Measurements from ENCODE around the gene ECM2.

Gene ECM2

DNA sequence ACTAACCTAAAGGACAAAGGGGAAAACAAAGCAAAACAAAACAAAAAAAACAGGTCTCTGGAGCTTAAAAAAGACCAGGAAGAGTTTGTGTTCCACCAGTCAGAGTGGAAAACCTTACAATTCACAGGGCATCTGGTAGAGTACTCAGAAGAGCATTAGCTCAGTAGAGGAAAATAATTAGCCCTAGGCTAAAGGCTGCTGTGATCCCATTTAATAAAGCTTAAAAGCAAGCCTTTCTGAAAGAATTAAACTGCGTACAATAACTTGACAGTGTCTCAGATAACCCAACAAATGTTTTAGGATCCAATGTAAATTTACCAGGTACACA lies 7.3 kb downstream of the ECM2 start:
- POLR2A ChIA-PET = no interaction called here
- WGBS (ENCODE audit: insufficient coverage) = 100% methylated on average over 1 of the region's 1 CpG
- no peak overlapping the region for H3K4me3 ChIP-seq (ENCODE audit: control insufficient read depth in 1 of 7, extremely low read depth in 1 of 7, insufficient read depth in 4 of 7, low read depth in 2 of 7, low read length in 6 of 7)
- no peak for DNase-seq
- no peaks in the 10 kb centered on the region for H3K36me3 ChIP-seq (ENCODE audit: control insufficient read depth in 4 of 4, insufficient read depth in 4 of 4, low read length in 3 of 4)
- CTCF ChIA-PET = interaction anchor here (1.2 kb wide), 1 partner anchor 10 kb away, joined by 4 read pairs; no protein-coding TSS in a partner anchor
- no peaks in the 10 kb centered on the region for H3K4me1 ChIP-seq (ENCODE audit: control extremely low read depth in 1 of 4, control insufficient read depth in 4 of 4, insufficient read depth in 4 of 4, low read length in 3 of 4)
- peaks cover 0 to 10% (median 2%) of the 10 kb centered on the region in 5 experiments for H3K9me3 ChIP-seq (ENCODE audit: control extremely low read depth in 1 of 5, control insufficient read depth in 4 of 5, insufficient read depth in 2 of 5, low read depth in 1 of 5, low read length in 4 of 5)
- H3K27me3 ChIP-seq (replicated peaks in 2 of 5; ENCODE audit: control insufficient read depth in 4 of 5, insufficient read depth in 5 of 5, low read length in 4 of 5) = no peaks in the 10 kb centered on the region
- H3K27ac ChIP-seq (ENCODE audit: insufficient read depth in 1 of 2, low read depth in 1 of 2, low read length in 2 of 2, poor library complexity in 1 of 2, severe bottlenecking in 2 of 2) = no peak overlapping the region

DNA sequence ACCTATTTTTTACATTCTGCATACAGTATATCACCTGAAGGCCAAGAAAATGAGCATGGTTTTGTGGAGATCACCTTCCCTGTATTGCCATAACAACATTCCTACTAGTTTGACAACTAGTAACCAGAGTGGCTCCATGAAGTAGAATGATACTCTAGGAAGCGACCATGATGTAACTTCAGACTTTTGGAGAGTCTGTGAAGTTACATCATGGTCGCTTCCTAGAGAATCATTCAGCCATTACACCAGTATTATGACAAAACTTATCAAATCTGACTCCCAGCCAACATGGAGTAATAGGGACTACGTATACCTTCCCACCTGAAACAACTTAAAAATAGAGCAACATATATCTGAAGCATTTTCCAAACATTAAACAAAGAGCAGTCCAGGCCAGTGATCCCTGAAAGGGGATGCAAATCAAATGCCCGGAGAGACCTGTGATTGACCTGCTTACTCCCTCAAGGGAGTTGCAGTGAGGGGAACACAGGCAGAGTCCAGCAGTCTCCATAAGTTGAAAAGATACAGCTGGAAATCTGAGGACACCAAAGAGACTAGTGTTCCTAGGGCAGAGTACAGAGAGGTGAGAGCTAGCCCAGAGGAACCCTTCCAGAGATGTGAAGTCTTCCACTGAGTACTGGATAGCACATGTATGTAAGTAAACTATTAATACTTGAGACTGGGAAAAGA lies 7.8 kb downstream of the ECM2 start:
- DNase-seq = no peak
- H3K27me3 ChIP-seq (replicated peaks in 2 of 5; ENCODE audit: control insufficient read depth in 4 of 5, insufficient read depth in 5 of 5, low read length in 4 of 5) = no peaks in the 10 kb centered on the region
- H3K36me3 ChIP-seq (ENCODE audit: control insufficient read depth in 4 of 4, insufficient read depth in 4 of 4, low read length in 3 of 4) = no peaks in the 10 kb centered on the region
- H3K9me3 ChIP-seq (ENCODE audit: control extremely low read depth in 1 of 5, control insufficient read depth in 4 of 5, insufficient read depth in 2 of 5, low read depth in 1 of 5, low read length in 4 of 5) = peaks cover 0 to 10% (median 2%) of the 10 kb centered on the region in 5 experiments
- WGBS (ENCODE audit: insufficient coverage) = 94% methylated on average over 2 of the region's 4 CpGs
- H3K27ac ChIP-seq (ENCODE audit: insufficient read depth in 1 of 2, low read depth in 1 of 2, low read length in 2 of 2, poor library complexity in 1 of 2, severe bottlenecking in 2 of 2) = no peak overlapping the region
- POLR2A ChIA-PET = no interaction called here
- H3K4me3 ChIP-seq (ENCODE audit: control insufficient read depth in 1 of 7, extremely low read depth in 1 of 7, insufficient read depth in 4 of 7, low read depth in 2 of 7, low read length in 6 of 7) = no peak overlapping the region
- H3K4me1 ChIP-seq (ENCODE audit: control extremely low read depth in 1 of 4, control insufficient read depth in 4 of 4, insufficient read depth in 4 of 4, low read length in 3 of 4) = no peaks in the 10 kb centered on the region
- CTCF ChIA-PET = interaction anchor here (1.2 kb wide), 1 partner anchor 9 kb away, joined by 4 read pairs; no protein-coding TSS in a partner anchor

- no peaks in the 10 kb centered on the region for H3K36me3 ChIP-seq (ENCODE audit: control insufficient read depth in 4 of 4, insufficient read depth in 4 of 4, low read length in 3 of 4)
- POLR2A ChIA-PET = no interaction called here
- no peaks in the 10 kb centered on the region for H3K4me1 ChIP-seq (ENCODE audit: control extremely low read depth in 1 of 4, control insufficient read depth in 4 of 4, insufficient read depth in 4 of 4, low read length in 3 of 4)
- no peak overlapping the region for H3K27ac ChIP-seq (ENCODE audit: insufficient read depth in 1 of 2, low read depth in 1 of 2, low read length in 2 of 2, poor library complexity in 1 of 2, severe bottlenecking in 2 of 2)
- H3K4me3 ChIP-seq (ENCODE audit: control insufficient read depth in 1 of 7, extremely low read depth in 1 of 7, insufficient read depth in 4 of 7, low read depth in 2 of 7, low read length in 6 of 7) = no peak overlapping the region
- peaks cover 0 to 10% (median 2%) of the 10 kb centered on the region in 5 experiments for H3K9me3 ChIP-seq (ENCODE audit: control extremely low read depth in 1 of 5, control insufficient read depth in 4 of 5, insufficient read depth in 2 of 5, low read depth in 1 of 5, low read length in 4 of 5)
- CTCF ChIA-PET = no interaction called here
- no peak for DNase-seq
- no peaks in the 10 kb centered on the region for H3K27me3 ChIP-seq (replicated peaks in 2 of 5; ENCODE audit: control insufficient read depth in 4 of 5, insufficient read depth in 5 of 5, low read length in 4 of 5)
- WGBS (ENCODE audit: insufficient coverage) = 100% methylated on average over 1 of the region's 2 CpGs
Measured at GRCh38 chr9:92527291-92527828, 8.4 kb downstream of the ECM2 start.

DNA sequence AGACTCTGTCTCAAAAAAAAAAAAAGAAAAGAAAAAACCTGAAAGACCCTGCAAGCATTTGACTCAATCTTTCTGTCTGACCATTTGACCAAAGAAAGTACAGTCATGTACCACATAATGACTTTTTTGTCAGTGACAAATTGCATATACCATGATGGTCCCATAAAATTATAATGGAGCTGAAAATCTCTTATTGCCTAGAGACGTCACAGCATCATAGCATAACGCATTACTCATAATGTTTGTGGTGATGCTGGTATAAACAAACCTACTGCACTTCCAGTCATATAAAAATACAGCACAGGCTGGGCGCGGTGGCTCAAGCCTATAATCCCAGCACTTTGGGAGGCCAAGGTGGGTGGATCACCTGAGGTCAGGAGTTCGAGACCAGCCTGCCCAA lies 10.5 kb downstream of the ECM2 start:
- Histone ChIP-seq H3K4me3 (ENCODE audit: control insufficient read depth in 1 of 7, extremely low read depth in 1 of 7, insufficient read depth in 4 of 7, low read depth in 2 of 7, low read length in 6 of 7) (no peak overlapping the region), H3K9me3 (ENCODE audit: control extremely low read depth in 1 of 5, control insufficient read depth in 4 of 5, insufficient read depth in 2 of 5, low read depth in 1 of 5, low read length in 4 of 5) (peaks cover 0 to 3% (median 0%) of the 10 kb centered on the region in 5 experiments), H3K27me3 (replicated peaks in 2 of 5; ENCODE audit: control insufficient read depth in 4 of 5, insufficient read depth in 5 of 5, low read length in 4 of 5) (no peaks in the 10 kb centered on the region), H3K36me3 (ENCODE audit: control insufficient read depth in 4 of 4, insufficient read depth in 4 of 4, low read length in 3 of 4) (no peaks in the 10 kb centered on the region), H3K27ac (ENCODE audit: insufficient read depth in 1 of 2, low read depth in 1 of 2, low read length in 2 of 2, poor library complexity in 1 of 2, severe bottlenecking in 2 of 2) (no peak overlapping the region), H3K4me1 (ENCODE audit: control extremely low read depth in 1 of 4, control insufficient read depth in 4 of 4, insufficient read depth in 4 of 4, low read length in 3 of 4) (no peaks in the 10 kb centered on the region)
- no peak for DNase-seq
- CTCF ChIA-PET = interaction anchor here (0.7 kb wide), 1 partner anchor 9 kb away, joined by 4 read pairs; no protein-coding TSS in a partner anchor
- no CpG with 5 or more reads among the region's 5 CpGs for WGBS (ENCODE audit: insufficient coverage)
- POLR2A ChIA-PET = no interaction called here

- POLR2A ChIA-PET = no interaction called here
Measured at GRCh38 chr9:92524881-92525280, 10.9 kb downstream of the ECM2 start.

DNA sequence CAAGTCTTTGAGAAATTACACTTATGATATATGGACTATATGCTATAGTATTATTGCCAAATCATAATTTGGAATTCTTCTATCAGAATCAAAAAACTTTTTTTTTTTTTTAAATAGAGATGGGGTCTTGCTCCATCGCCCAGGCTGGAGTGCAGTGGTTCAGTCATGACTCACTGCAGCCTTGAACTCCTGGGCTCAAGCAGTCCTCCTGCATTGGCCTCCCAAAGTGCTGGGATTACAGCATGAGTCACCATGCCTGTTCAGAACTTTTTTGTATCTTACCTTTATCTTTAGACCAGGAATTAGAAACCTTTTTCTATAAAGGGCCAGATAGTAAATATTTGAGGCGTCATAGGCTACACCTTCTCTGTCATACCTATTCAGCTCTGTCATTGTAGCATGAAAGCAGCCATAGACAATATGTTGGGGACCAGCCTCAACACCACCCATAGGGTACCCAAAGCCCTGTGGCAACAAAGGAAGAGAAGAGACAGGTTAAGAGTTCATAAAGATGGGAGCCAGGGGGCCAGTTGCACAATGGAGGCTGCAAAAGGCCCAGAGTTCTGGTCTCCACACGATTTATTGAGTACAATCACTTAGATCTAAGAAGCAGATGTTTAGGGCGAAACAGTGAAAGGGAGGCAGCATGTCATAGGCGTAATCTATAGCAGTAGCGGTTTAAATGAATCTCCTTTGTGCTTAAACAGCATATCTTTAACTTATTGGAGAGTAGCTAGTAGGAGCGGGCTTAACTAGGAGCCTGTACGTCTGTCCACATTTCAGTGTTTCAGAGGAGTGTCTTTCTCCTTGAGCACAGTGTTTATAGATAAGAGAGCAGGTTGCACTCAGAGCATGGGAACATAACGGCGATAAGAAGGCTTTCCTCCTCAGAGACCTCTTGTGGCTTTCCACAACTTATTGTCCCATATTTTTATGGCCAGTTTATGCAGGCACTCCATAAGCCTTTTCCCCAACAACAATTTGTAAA lies 12.5 kb downstream of the ECM2 start:
- CTCF ChIA-PET = no interaction called here

More at GRCh38 chr9:92524881-92525280, 10.9 kb downstream of the ECM2 start:
- no peak for DNase-seq
- Histone ChIP-seq H3K36me3 (ENCODE audit: control insufficient read depth in 4 of 4, insufficient read depth in 4 of 4, low read length in 3 of 4) (no peaks in the 10 kb centered on the region), H3K27me3 (replicated peaks in 2 of 5; ENCODE audit: control insufficient read depth in 4 of 5, insufficient read depth in 5 of 5, low read length in 4 of 5) (no peaks in the 10 kb centered on the region), H3K4me3 (ENCODE audit: control insufficient read depth in 1 of 7, extremely low read depth in 1 of 7, insufficient read depth in 4 of 7, low read depth in 2 of 7, low read length in 6 of 7) (no peak overlapping the region), H3K27ac (ENCODE audit: insufficient read depth in 1 of 2, low read depth in 1 of 2, low read length in 2 of 2, poor library complexity in 1 of 2, severe bottlenecking in 2 of 2) (no peak overlapping the region), H3K9me3 (ENCODE audit: control extremely low read depth in 1 of 5, control insufficient read depth in 4 of 5, insufficient read depth in 2 of 5, low read depth in 1 of 5, low read length in 4 of 5) (peaks cover 0 to 3% (median 0%) of the 10 kb centered on the region in 5 experiments), H3K4me1 (ENCODE audit: control extremely low read depth in 1 of 4, control insufficient read depth in 4 of 4, insufficient read depth in 4 of 4, low read length in 3 of 4) (no peaks in the 10 kb centered on the region)
- CTCF ChIA-PET = no interaction called here
- no CpG with 5 or more reads among the region's 1 CpG for WGBS (ENCODE audit: insufficient coverage)

More for the DNA sequence above, 12.5 kb downstream of the ECM2 start:
- POLR2A ChIA-PET = no interaction called here
- Histone ChIP-seq H3K4me1 (ENCODE audit: control extremely low read depth in 1 of 4, control insufficient read depth in 4 of 4, insufficient read depth in 4 of 4, low read length in 3 of 4) (no peaks in the 10 kb centered on the region), H3K27me3 (replicated peaks in 2 of 5; ENCODE audit: control insufficient read depth in 4 of 5, insufficient read depth in 5 of 5, low read length in 4 of 5) (no peaks in the 10 kb centered on the region), H3K27ac (ENCODE audit: insufficient read depth in 1 of 2, low read depth in 1 of 2, low read length in 2 of 2, poor library complexity in 1 of 2, severe bottlenecking in 2 of 2) (no peak overlapping the region), H3K36me3 (ENCODE audit: control insufficient read depth in 4 of 4, insufficient read depth in 4 of 4, low read length in 3 of 4) (no peaks in the 10 kb centered on the region), H3K9me3 (ENCODE audit: control extremely low read depth in 1 of 5, control insufficient read depth in 4 of 5, insufficient read depth in 2 of 5, low read depth in 1 of 5, low read length in 4 of 5) (no peaks in the 10 kb centered on the region), H3K4me3 (ENCODE audit: control insufficient read depth in 1 of 7, extremely low read depth in 1 of 7, insufficient read depth in 4 of 7, low read depth in 2 of 7, low read length in 6 of 7) (no peak overlapping the region)
- DNase-seq = no peak
- WGBS (ENCODE audit: insufficient coverage) = 98% methylated on average over 7 of the region's 10 CpGs

All from common myeloid progenitor, CD34-positive (primary cell).